Keratinocyte (primary cell): Measurements from ENCODE around the gene NBPF10.
"Not testable (repeated sequence)": the region's sequence is repeated elsewhere in the genome, so short reads cannot be mapped to it uniquely, and the experiment has no call there.

Source experiments
- EZH2 ChIP-seq: IDR thresholded peaks from one replicate; pipeline ENCODE4 v1.6.1; 2012; ENCODE audit warnings: inconsistent platforms, mild to moderate bottlenecking, low read length, moderate library complexity
- TF ChIP-seq, protein P1 (sequence below), 3 experiments: IDR thresholded peaks in 1 of 3; conservative IDR thresholded peaks in 1 of 3; optimal IDR thresholded peaks in 1 of 3; 2 replicates in 2 of 3; 3 replicates in 1 of 3; pipeline versions ENCODE3 to v1.5.1; 2011; ENCODE audit warnings: low read length in 3 of 3, mild to moderate bottlenecking in 3 of 3, moderate library complexity in 2 of 3, control low read depth in 1 of 3, inconsistent platforms in 1 of 3; ENCODE audit not compliant: insufficient read depth in 2 of 3; ENCODE audit errors: extremely low read depth in 1 of 3

DNA sequence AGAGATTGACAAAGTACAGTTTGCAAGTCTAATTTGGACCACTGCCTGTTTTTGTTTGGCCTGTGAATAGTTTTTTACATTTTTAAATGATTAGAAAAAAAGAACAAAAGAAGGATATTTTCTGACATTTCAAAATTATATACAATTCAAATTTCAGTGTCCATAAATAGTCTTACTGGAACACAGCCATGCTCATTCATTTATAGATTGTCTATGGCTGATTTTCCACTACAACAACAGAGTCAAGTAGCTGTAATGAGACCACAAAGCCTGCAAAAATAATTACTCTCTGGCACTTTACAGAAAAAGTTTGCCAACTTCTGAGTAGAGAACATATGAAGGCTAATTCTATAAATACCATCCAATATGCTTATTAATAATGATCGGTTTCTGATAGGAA lies 23.1 kb upstream of the NBPF10 start:
- TF ChIP-seq, protein P1, sequence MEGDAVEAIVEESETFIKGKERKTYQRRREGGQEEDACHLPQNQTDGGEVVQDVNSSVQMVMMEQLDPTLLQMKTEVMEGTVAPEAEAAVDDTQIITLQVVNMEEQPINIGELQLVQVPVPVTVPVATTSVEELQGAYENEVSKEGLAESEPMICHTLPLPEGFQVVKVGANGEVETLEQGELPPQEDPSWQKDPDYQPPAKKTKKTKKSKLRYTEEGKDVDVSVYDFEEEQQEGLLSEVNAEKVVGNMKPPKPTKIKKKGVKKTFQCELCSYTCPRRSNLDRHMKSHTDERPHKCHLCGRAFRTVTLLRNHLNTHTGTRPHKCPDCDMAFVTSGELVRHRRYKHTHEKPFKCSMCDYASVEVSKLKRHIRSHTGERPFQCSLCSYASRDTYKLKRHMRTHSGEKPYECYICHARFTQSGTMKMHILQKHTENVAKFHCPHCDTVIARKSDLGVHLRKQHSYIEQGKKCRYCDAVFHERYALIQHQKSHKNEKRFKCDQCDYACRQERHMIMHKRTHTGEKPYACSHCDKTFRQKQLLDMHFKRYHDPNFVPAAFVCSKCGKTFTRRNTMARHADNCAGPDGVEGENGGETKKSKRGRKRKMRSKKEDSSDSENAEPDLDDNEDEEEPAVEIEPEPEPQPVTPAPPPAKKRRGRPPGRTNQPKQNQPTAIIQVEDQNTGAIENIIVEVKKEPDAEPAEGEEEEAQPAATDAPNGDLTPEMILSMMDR (optimal IDR thresholded peaks at IDR 0.05 in 1 of 3, IDR thresholded peaks at IDR 0.05 in 1 of 3, conservative IDR thresholded peaks at IDR 0.05 in 1 of 3; ENCODE audit: extremely low read depth in 1 of 3, insufficient read depth in 2 of 3, low read length in 3 of 3) = not testable (repeated sequence)
- TF ChIP-seq EZH2 = not testable (repeated sequence)
